ENCODE measurements around the gene GCA.

The GCA gene

GRCh38 chr2:162324953-162325352 is 19.0 kb upstream of the GCA start:
- Histone ChIP-seq H3K27me3 (ENCODE audit: insufficient read depth, low read length) (no peaks in the 10 kb centered on the region), H4K12ac (ENCODE audit: low read depth, low read length) (no peak overlapping the region), H2BK120ac (ENCODE audit: insufficient read depth, low read length, poor library complexity) (no peak overlapping the region), H3K4ac (ENCODE audit: low read depth, low read length) (no peak overlapping the region), H4K91ac (ENCODE audit: low read depth, low read length) (no peak overlapping the region), H3K9me3 (ENCODE audit: insufficient read depth, low read depth, low read length) (no peaks in the 10 kb centered on the region), H3K79me1 (ENCODE audit: low read length) (no peaks in the 10 kb centered on the region), H3K4me3 (ENCODE audit: low read depth, low read length) (no peak overlapping the region), H2BK12ac (ENCODE audit: low read length) (no peak overlapping the region), H3K23ac (ENCODE audit: low read length) (no peak overlapping the region), H3K4me1 (ENCODE audit: control insufficient read depth in 1 of 2, insufficient read depth in 2 of 2, low read length in 2 of 2) (no peaks in the 10 kb centered on the region), H3K79me2 (ENCODE audit: control insufficient read depth, insufficient read depth, low read length, poor library complexity) (no peaks in the 10 kb centered on the region), H2BK5ac (ENCODE audit: low read depth, low read length, poor library complexity) (no peak overlapping the region), H4K8ac (ENCODE audit: low read depth, low read length) (no peak overlapping the region), H3K36me3 (ENCODE audit: control insufficient read depth in 1 of 2, insufficient read depth in 2 of 2, low read length in 2 of 2) (no peaks in the 10 kb centered on the region), H2AFZ (ENCODE audit: insufficient read depth, low read length, poor library complexity) (no peak overlapping the region), H3K14ac (ENCODE audit: low read length) (no peak overlapping the region), H3K27ac (ENCODE audit: low read depth, low read length) (no peak overlapping the region), H3K4me2 (ENCODE audit: low read length) (no peak overlapping the region), H3K9ac (ENCODE audit: low read length) (no peak overlapping the region), H3K18ac (ENCODE audit: low read length) (no peak overlapping the region), H2AK5ac (ENCODE audit: low read length) (no peak overlapping the region)
- no CpG with 5 or more reads among the region's 1 CpG for WGBS (ENCODE audit: extremely low coverage, insufficient coverage, insufficient read length)
- no peak for DNase-seq

GRCh38 chr2:162327134-162327769 is 16.7 kb upstream of the GCA start:
- no peak overlapping the region for H3K4me3 ChIP-seq (ENCODE audit: low read depth, low read length)
- no peak overlapping the region for H2BK120ac ChIP-seq (ENCODE audit: insufficient read depth, low read length, poor library complexity)
- H3K79me1 ChIP-seq (ENCODE audit: low read length): no peaks in the 10 kb centered on the region
- WGBS (ENCODE audit: extremely low coverage, insufficient coverage, insufficient read length): no CpG with 5 or more reads among the region's 5 CpGs
- no peak overlapping the region for H3K27ac ChIP-seq (ENCODE audit: low read depth, low read length)
- no peaks in the 10 kb centered on the region for H3K27me3 ChIP-seq (ENCODE audit: insufficient read depth, low read length)
- H2BK12ac ChIP-seq (ENCODE audit: low read length): no peak overlapping the region
- H4K91ac ChIP-seq (ENCODE audit: low read depth, low read length): no peak overlapping the region
- DNase-seq: no peak
- H2AFZ ChIP-seq (ENCODE audit: insufficient read depth, low read length, poor library complexity): no peak overlapping the region
- H3K4ac ChIP-seq (ENCODE audit: low read depth, low read length): no peak overlapping the region
- H3K9me3 ChIP-seq (ENCODE audit: insufficient read depth, low read depth, low read length): no peaks in the 10 kb centered on the region
- no peak overlapping the region for H2AK5ac ChIP-seq (ENCODE audit: low read length)
- H2BK5ac ChIP-seq (ENCODE audit: low read depth, low read length, poor library complexity): no peak overlapping the region
- no peak overlapping the region for H3K18ac ChIP-seq (ENCODE audit: low read length)
- H3K4me2 ChIP-seq (ENCODE audit: low read length): no peak overlapping the region
- no peaks in the 10 kb centered on the region for H3K36me3 ChIP-seq (ENCODE audit: control insufficient read depth in 1 of 2, insufficient read depth in 2 of 2, low read length in 2 of 2)
- H3K23ac ChIP-seq (ENCODE audit: low read length): no peak overlapping the region
- H3K9ac ChIP-seq (ENCODE audit: low read length): no peak overlapping the region
- H4K12ac ChIP-seq (ENCODE audit: low read depth, low read length): no peak overlapping the region
- no peaks in the 10 kb centered on the region for H3K4me1 ChIP-seq (ENCODE audit: control insufficient read depth in 1 of 2, insufficient read depth in 2 of 2, low read length in 2 of 2)
- H3K79me2 ChIP-seq (ENCODE audit: control insufficient read depth, insufficient read depth, low read length, poor library complexity): no peaks in the 10 kb centered on the region
- H3K14ac ChIP-seq (ENCODE audit: low read length): no peak overlapping the region
- no peak overlapping the region for H4K8ac ChIP-seq (ENCODE audit: low read depth, low read length)

- Histone ChIP-seq H2BK120ac (ENCODE audit: insufficient read depth, low read length, poor library complexity) (no peak overlapping the region), H3K27me3 (ENCODE audit: insufficient read depth, low read length) (no peaks in the 10 kb centered on the region), H2AFZ (ENCODE audit: insufficient read depth, low read length, poor library complexity) (no peak overlapping the region), H3K4me3 (ENCODE audit: low read depth, low read length) (no peak overlapping the region), H3K4ac (ENCODE audit: low read depth, low read length) (no peak overlapping the region), H3K9me3 (ENCODE audit: insufficient read depth, low read depth, low read length) (no peaks in the 10 kb centered on the region), H2BK12ac (ENCODE audit: low read length) (no peak overlapping the region), H3K4me2 (ENCODE audit: low read length) (no peak overlapping the region), H3K9ac (ENCODE audit: low read length) (no peak overlapping the region), H3K4me1 (ENCODE audit: control insufficient read depth in 1 of 2, insufficient read depth in 2 of 2, low read length in 2 of 2) (no peaks in the 10 kb centered on the region), H4K8ac (ENCODE audit: low read depth, low read length) (no peak overlapping the region), H2AK5ac (ENCODE audit: low read length) (no peak overlapping the region), H3K79me1 (ENCODE audit: low read length) (no peaks in the 10 kb centered on the region), H3K27ac (ENCODE audit: low read depth, low read length) (no peak overlapping the region), H3K79me2 (ENCODE audit: control insufficient read depth, insufficient read depth, low read length, poor library complexity) (no peaks in the 10 kb centered on the region), H2BK5ac (ENCODE audit: low read depth, low read length, poor library complexity) (no peak overlapping the region), H3K23ac (ENCODE audit: low read length) (no peak overlapping the region), H4K91ac (ENCODE audit: low read depth, low read length) (no peak overlapping the region), H3K36me3 (ENCODE audit: control insufficient read depth in 1 of 2, insufficient read depth in 2 of 2, low read length in 2 of 2) (no peaks in the 10 kb centered on the region), H3K18ac (ENCODE audit: low read length) (no peak overlapping the region), H4K12ac (ENCODE audit: low read depth, low read length) (no peak overlapping the region), H3K14ac (ENCODE audit: low read length) (no peak overlapping the region)
- WGBS (ENCODE audit: extremely low coverage, insufficient coverage, insufficient read length): no CpG with 5 or more reads among the region's 15 CpGs
- DNase-seq: no peak
Observed at GRCh38 chr2:162327806-162328205, 16.1 kb upstream of the GCA start.

- no CpG with 5 or more reads among the region's 12 CpGs for WGBS (ENCODE audit: extremely low coverage, insufficient coverage, insufficient read length)
- Histone ChIP-seq H4K8ac (ENCODE audit: low read depth, low read length) (no peak overlapping the region), H3K9ac (ENCODE audit: low read length) (no peak overlapping the region)
Observed at GRCh38 chr2:162328424-162329157, 15.3 kb upstream of the GCA start.

More at GRCh38 chr2:162328424-162329157, 15.3 kb upstream of the GCA start:
- H3K36me3 ChIP-seq (ENCODE audit: control insufficient read depth in 1 of 2, insufficient read depth in 2 of 2, low read length in 2 of 2): no peaks in the 10 kb centered on the region
- no peak overlapping the region for H3K23ac ChIP-seq (ENCODE audit: low read length)
- H4K12ac ChIP-seq (ENCODE audit: low read depth, low read length): no peak overlapping the region
- no peak overlapping the region for H3K4ac ChIP-seq (ENCODE audit: low read depth, low read length)
- no peak for DNase-seq
- H3K4me3 ChIP-seq (ENCODE audit: low read depth, low read length): no peak overlapping the region
- no peak overlapping the region for H2AFZ ChIP-seq (ENCODE audit: insufficient read depth, low read length, poor library complexity)
- no peaks in the 10 kb centered on the region for H3K79me2 ChIP-seq (ENCODE audit: control insufficient read depth, insufficient read depth, low read length, poor library complexity)
- H3K9me3 ChIP-seq (ENCODE audit: insufficient read depth, low read depth, low read length): no peaks in the 10 kb centered on the region
- H2BK12ac ChIP-seq (ENCODE audit: low read length): no peak overlapping the region
- no peak overlapping the region for H3K27ac ChIP-seq (ENCODE audit: low read depth, low read length)
- no peaks in the 10 kb centered on the region for H3K79me1 ChIP-seq (ENCODE audit: low read length)
- H3K14ac ChIP-seq (ENCODE audit: low read length): no peak overlapping the region
- H2BK5ac ChIP-seq (ENCODE audit: low read depth, low read length, poor library complexity): no peak overlapping the region
- no peaks in the 10 kb centered on the region for H3K27me3 ChIP-seq (ENCODE audit: insufficient read depth, low read length)
- H4K91ac ChIP-seq (ENCODE audit: low read depth, low read length): no peak overlapping the region
- no peak overlapping the region for H3K4me2 ChIP-seq (ENCODE audit: low read length)
- H2AK5ac ChIP-seq (ENCODE audit: low read length): no peak overlapping the region
- no peak overlapping the region for H3K18ac ChIP-seq (ENCODE audit: low read length)
- no peaks in the 10 kb centered on the region for H3K4me1 ChIP-seq (ENCODE audit: control insufficient read depth in 1 of 2, insufficient read depth in 2 of 2, low read length in 2 of 2)
- H2BK120ac ChIP-seq (ENCODE audit: insufficient read depth, low read length, poor library complexity): no peak overlapping the region

Measured in trophoblast cell (in vitro differentiated cells and primary cell).